HL-60 (cell line): ENCODE results near the gene SIMC1.

ENCODE experiments used
- DNase-seq, 2 experiments: peaks; one replicate each; pipeline ENCODE4 v3.0.0-alpha.2; 2010 to 2020; ENCODE audit warnings: low read depth in 1 of 2, low spot score in 1 of 2
- H3K27ac ChIP-seq: fragments of 250-450 bp; sonication (Bioruptor Pico); replicated peaks from 2 replicates; pipeline ENCODE4 v1.5.1; 2020; ENCODE audit warnings: mild to moderate bottlenecking, moderate library complexity
- H3K27me3 ChIP-seq: fragments of 250-450 bp; sonication (Bioruptor Pico); 2 replicates; pipeline ENCODE4 v1.5.1; 2021; ENCODE audit warnings: mild to moderate bottlenecking, moderate library complexity; ENCODE audit not compliant: insufficient read depth, poor library complexity, severe bottlenecking
- H3K4me3 ChIP-seq: replicated peaks from 2 replicates; pipeline ENCODE4 v1.5.1; 2011; ENCODE audit warnings: mild to moderate bottlenecking, control low read depth, low read length; ENCODE audit not compliant: insufficient read depth
- GABPA ChIP-seq: IDR thresholded peaks from 2 replicates; pipeline ENCODE4 v1.6.1; 2012; ENCODE audit warnings: low read depth
- POLR2AphosphoS5 ChIP-seq: IDR thresholded peaks from 2 replicates; pipeline ENCODE4 v1.6.1; 2012; ENCODE audit warnings: low read depth
- SPI1 ChIP-seq: IDR thresholded peaks from 2 replicates; pipeline ENCODE4 v1.6.1; 2012; ENCODE audit warnings: low read depth, mild to moderate bottlenecking, borderline replicate concordance
- TF ChIP-seq, protein P1 (sequence below): IDR thresholded peaks from one replicate; pipeline ENCODE4 v1.5.1; 2011; ENCODE audit warnings: low read length, control low read depth, inconsistent platforms; ENCODE audit not compliant: insufficient read depth
- TF ChIP-seq, protein P2 (sequence below): IDR thresholded peaks from 2 replicates; pipeline ENCODE4 v1.6.1; 2012; ENCODE audit warnings: low read depth; ENCODE audit not compliant: insufficient replicate concordance

Gene SIMC1

DNA sequence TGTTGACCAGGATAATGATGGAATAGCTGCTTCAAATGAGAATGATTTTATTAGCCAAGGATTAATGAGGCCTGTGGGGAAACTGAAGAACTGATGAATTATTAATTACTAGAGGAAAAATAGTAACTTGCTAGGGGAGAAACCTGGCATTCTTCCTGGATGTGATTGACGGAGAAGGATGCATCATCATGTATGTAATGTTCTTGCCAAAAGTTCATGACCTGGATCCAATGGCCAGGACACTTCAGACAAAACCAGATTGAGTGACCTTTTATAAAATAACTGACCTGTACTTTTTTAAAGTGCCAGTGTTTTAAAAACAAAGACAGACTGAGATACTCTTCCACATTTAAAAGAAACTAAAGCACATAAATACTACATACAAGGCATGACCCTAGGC is 99.7 kb downstream of the SIMC1 start:
- H3K27me3 ChIP-seq, result no peaks in the 10 kb centered on the region
- no peak for DNase-seq
- H3K27ac ChIP-seq, result no peak overlapping the region
- H3K4me3 ChIP-seq, result no peak overlapping the region
- TF ChIP-seq, protein P1, sequence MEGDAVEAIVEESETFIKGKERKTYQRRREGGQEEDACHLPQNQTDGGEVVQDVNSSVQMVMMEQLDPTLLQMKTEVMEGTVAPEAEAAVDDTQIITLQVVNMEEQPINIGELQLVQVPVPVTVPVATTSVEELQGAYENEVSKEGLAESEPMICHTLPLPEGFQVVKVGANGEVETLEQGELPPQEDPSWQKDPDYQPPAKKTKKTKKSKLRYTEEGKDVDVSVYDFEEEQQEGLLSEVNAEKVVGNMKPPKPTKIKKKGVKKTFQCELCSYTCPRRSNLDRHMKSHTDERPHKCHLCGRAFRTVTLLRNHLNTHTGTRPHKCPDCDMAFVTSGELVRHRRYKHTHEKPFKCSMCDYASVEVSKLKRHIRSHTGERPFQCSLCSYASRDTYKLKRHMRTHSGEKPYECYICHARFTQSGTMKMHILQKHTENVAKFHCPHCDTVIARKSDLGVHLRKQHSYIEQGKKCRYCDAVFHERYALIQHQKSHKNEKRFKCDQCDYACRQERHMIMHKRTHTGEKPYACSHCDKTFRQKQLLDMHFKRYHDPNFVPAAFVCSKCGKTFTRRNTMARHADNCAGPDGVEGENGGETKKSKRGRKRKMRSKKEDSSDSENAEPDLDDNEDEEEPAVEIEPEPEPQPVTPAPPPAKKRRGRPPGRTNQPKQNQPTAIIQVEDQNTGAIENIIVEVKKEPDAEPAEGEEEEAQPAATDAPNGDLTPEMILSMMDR, result no peak
- TF ChIP-seq GABPA, result no peak
- TF ChIP-seq, protein P2, sequence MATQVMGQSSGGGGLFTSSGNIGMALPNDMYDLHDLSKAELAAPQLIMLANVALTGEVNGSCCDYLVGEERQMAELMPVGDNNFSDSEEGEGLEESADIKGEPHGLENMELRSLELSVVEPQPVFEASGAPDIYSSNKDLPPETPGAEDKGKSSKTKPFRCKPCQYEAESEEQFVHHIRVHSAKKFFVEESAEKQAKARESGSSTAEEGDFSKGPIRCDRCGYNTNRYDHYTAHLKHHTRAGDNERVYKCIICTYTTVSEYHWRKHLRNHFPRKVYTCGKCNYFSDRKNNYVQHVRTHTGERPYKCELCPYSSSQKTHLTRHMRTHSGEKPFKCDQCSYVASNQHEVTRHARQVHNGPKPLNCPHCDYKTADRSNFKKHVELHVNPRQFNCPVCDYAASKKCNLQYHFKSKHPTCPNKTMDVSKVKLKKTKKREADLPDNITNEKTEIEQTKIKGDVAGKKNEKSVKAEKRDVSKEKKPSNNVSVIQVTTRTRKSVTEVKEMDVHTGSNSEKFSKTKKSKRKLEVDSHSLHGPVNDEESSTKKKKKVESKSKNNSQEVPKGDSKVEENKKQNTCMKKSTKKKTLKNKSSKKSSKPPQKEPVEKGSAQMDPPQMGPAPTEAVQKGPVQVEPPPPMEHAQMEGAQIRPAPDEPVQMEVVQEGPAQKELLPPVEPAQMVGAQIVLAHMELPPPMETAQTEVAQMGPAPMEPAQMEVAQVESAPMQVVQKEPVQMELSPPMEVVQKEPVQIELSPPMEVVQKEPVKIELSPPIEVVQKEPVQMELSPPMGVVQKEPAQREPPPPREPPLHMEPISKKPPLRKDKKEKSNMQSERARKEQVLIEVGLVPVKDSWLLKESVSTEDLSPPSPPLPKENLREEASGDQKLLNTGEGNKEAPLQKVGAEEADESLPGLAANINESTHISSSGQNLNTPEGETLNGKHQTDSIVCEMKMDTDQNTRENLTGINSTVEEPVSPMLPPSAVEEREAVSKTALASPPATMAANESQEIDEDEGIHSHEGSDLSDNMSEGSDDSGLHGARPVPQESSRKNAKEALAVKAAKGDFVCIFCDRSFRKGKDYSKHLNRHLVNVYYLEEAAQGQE, result no peak
- TF ChIP-seq POLR2AphosphoS5, result no peak
- no peak for TF ChIP-seq SPI1

DNA sequence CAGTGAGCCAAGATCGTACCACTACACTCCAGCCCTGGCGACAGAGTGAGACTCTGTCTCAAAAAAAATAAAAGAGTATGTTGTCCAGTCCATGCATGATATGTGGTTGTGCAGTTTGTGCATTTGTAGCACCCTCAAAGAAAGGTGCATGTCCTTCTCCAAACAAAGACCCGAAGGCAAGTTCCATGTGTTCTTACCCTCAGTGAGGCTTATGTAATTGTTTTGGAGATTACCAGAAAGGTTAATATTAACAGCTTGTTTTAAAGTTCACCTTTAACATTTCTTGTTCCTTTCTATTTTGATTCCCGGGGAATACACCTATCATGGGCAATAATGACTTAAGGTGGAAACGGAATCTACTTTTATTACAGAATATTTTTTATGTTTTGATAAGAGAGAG is 101.1 kb downstream of the SIMC1 start:
- no peaks in the 10 kb centered on the region for H3K27me3 ChIP-seq
- DNase-seq, result no peak
- TF ChIP-seq SPI1 (no peak), GABPA (no peak)
- TF ChIP-seq, protein P2, result no peak
- no peak overlapping the region for H3K4me3 ChIP-seq
- H3K27ac ChIP-seq, result no peak overlapping the region

DNA sequence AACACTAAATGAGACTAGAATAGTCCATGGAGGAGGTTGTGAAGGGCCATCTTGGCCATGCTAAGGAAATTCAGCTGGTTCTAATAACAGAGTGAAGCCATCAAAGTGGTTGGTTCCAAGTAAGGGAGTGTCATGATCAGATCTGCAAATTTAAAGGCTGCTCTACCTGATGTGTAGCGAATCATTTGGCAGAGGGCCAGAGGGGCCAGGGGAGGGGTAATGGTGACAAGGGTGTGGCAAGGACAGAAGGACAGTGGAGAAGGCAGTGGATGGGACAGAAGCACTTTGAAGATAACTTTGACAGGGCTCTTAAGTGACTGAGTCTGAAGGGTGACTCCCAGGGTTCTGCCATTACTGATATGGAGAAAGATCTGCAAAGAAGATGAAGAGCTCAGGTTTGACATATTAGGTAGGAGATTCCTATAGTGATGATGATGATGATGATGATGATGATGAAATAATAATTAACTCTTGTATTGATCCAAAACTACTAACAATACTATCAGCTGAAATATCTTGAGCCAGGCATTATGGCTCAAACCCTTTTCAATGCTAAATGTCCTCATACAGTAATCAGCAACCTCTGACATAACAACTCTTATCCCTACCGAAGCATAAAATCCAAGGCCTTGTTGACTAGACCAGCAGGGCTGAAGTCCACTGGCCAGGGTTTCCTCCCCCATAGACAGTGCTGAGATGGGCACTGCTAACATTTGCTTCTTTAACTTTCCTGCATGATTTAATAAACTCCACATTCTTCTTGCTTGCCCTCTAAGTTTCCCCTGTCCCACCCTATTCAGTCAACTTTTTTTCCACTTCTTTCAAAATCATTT is 103.3 kb downstream of the SIMC1 start:
- Histone ChIP-seq H3K27ac (no peak overlapping the region), H3K4me3 (no peak overlapping the region), H3K27me3 (no peaks in the 10 kb centered on the region)
- TF ChIP-seq, protein P2, result no peak
- TF ChIP-seq, protein P1, result no peak
- TF ChIP-seq POLR2AphosphoS5, result no peak
- TF ChIP-seq GABPA, result no peak
- no peak for TF ChIP-seq SPI1
- no peak for DNase-seq
